ENCODE measurements around the gene OMP.

- TF ChIP-seq FOXM1 (IDR thresholded peaks at IDR 0.05; ENCODE audit: borderline replicate concordance): no peak
- no peak for TF ChIP-seq LEF1 (IDR thresholded peaks at IDR 0.05; ENCODE audit: borderline replicate concordance)
Observed at GRCh38 chr11:77090373-77091111, 12.1 kb upstream of the OMP start.

Data from HEK293T (cell line).